Measurements from ENCODE around the gene SPHK1. TPM values are rescaled to one million over a fixed set of nuclear protein-coding genes. Genes with fewer than 3 reads are reported as not detected.
"Not testable (repeated sequence)": the region's sequence is repeated elsewhere in the genome, so short reads cannot be mapped to it uniquely, and the experiment has no call there.

The SPHK1 gene
- total RNA-seq, 1 donor from 2014 or later = 2.0 TPM

- TF ChIP-seq, protein P1, sequence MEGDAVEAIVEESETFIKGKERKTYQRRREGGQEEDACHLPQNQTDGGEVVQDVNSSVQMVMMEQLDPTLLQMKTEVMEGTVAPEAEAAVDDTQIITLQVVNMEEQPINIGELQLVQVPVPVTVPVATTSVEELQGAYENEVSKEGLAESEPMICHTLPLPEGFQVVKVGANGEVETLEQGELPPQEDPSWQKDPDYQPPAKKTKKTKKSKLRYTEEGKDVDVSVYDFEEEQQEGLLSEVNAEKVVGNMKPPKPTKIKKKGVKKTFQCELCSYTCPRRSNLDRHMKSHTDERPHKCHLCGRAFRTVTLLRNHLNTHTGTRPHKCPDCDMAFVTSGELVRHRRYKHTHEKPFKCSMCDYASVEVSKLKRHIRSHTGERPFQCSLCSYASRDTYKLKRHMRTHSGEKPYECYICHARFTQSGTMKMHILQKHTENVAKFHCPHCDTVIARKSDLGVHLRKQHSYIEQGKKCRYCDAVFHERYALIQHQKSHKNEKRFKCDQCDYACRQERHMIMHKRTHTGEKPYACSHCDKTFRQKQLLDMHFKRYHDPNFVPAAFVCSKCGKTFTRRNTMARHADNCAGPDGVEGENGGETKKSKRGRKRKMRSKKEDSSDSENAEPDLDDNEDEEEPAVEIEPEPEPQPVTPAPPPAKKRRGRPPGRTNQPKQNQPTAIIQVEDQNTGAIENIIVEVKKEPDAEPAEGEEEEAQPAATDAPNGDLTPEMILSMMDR (IDR thresholded peaks at IDR 0.05; ENCODE audit: unreplicated experiment) = no peak
- Mint-ChIP-seq H3K4me1 (no peaks in the 10 kb centered on the region), H3K27me3 (ENCODE audit: low read depth) (no peaks in the 10 kb centered on the region), H3K9me3 (no peaks in the 10 kb centered on the region), H3K27ac (no peak overlapping the region), H3K4me3 (no peak overlapping the region), H3K36me3 (peaks cover 35% of the 10 kb centered on the region)
- no peak for DNase-seq (ENCODE audit: low spot score in 2 of 2, unreplicated experiment in 2 of 2)
Measured at GRCh38 chr17:76343106-76343505, 41.3 kb upstream of the SPHK1 start.

DNA sequence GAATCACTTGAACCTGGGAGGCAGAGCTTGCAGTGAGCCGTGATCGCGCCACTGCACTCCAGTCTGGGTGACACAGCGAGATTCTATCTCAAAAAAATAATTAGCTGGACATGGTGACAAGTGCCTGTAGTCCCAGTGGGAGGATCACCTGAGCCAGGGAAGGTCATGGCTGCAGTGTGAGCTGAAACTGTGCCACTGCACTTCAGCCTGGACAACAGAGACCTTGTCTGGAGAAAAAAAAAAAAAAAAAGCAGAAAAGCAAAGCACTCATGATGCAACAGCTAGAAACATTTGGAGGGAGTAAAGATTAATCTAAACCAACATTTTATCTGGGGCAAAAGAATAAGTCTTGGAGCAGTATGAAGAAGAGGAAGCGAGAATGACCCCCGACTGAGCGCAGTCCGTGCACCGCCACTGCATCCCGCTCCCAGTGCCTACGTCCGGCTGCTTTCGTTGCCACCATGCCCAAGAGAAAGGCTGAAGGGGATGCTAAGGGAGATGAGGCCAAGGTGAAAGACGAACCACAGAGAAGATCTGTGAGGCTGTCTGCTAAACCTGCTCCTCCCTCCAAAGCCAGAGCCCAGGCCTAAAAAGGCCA, 38.9 kb upstream of the SPHK1 start:
- Mint-ChIP-seq H3K9me3 (no peaks in the 10 kb centered on the region), H3K27ac (no peak overlapping the region)
- TF ChIP-seq, protein P1 (IDR thresholded peaks at IDR 0.05; ENCODE audit: unreplicated experiment) = no peak

GRCh38 chr17:76346936-76347335, 37.5 kb upstream of the SPHK1 start:
- not testable (repeated sequence) for H3K27me3 Mint-ChIP-seq (ENCODE audit: low read depth); H3K9me3 Mint-ChIP-seq

More for the DNA sequence above, 38.9 kb upstream of the SPHK1 start:
- Mint-ChIP-seq H3K4me3 (no peak overlapping the region), H3K36me3 (peaks cover 32% of the 10 kb centered on the region), H3K27me3 (ENCODE audit: low read depth) (no peaks in the 10 kb centered on the region), H3K4me1 (no peaks in the 10 kb centered on the region)
- no peak for DNase-seq (ENCODE audit: low spot score in 2 of 2, unreplicated experiment in 2 of 2)

GRCh38 chr17:76350463-76350862, 33.9 kb upstream of the SPHK1 start:
- peaks cover 17% of the 10 kb centered on the region for H3K36me3 Mint-ChIP-seq
- TF ChIP-seq, protein P1 (IDR thresholded peaks at IDR 0.05; ENCODE audit: unreplicated experiment) = no peak
- no peak overlapping the region for H3K4me3 Mint-ChIP-seq
- H3K27me3 Mint-ChIP-seq (ENCODE audit: low read depth) = no peaks in the 10 kb centered on the region
- H3K9me3 Mint-ChIP-seq = no peaks in the 10 kb centered on the region
- H3K27ac Mint-ChIP-seq = no peak overlapping the region
- H3K4me1 Mint-ChIP-seq = peaks cover 18% of the 10 kb centered on the region
- no peak for DNase-seq (ENCODE audit: low spot score in 2 of 2, unreplicated experiment in 2 of 2)

More at GRCh38 chr17:76346936-76347335, 37.5 kb upstream of the SPHK1 start:
- not testable (repeated sequence) for DNase-seq (ENCODE audit: low spot score in 2 of 2, unreplicated experiment in 2 of 2); H3K4me3 Mint-ChIP-seq; H3K27ac Mint-ChIP-seq; H3K4me1 Mint-ChIP-seq
- H3K36me3 Mint-ChIP-seq = peaks cover 27% of the 10 kb centered on the region

- Mint-ChIP-seq H3K36me3 (peaks cover 8% of the 10 kb centered on the region), H3K9me3 (no peaks in the 10 kb centered on the region), H3K4me3 (peak overlapping the region; percentile 99), H3K27ac (peak overlapping the region; percentile 83), H3K4me1 (peaks cover 18% of the 10 kb centered on the region), H3K27me3 (ENCODE audit: low read depth) (no peaks in the 10 kb centered on the region)
- TF ChIP-seq, protein P1 (IDR thresholded peaks at IDR 0.05; ENCODE audit: unreplicated experiment) = no peak
- no peak for DNase-seq (ENCODE audit: low spot score in 2 of 2, unreplicated experiment in 2 of 2)
Measured at GRCh38 chr17:76351526-76352071, 32.8 kb upstream of the SPHK1 start.

GRCh38 chr17:76353004-76353598, 31.3 kb upstream of the SPHK1 start:
- no peaks in the 10 kb centered on the region for H3K9me3 Mint-ChIP-seq
- DNase-seq (ENCODE audit: low spot score in 2 of 2, unreplicated experiment in 2 of 2) = no peak

More at GRCh38 chr17:76353004-76353598, 31.3 kb upstream of the SPHK1 start:
- Mint-ChIP-seq H3K4me1 (peaks cover 18% of the 10 kb centered on the region), H3K27me3 (ENCODE audit: low read depth) (peaks cover 1% of the 10 kb centered on the region), H3K36me3 (no peaks in the 10 kb centered on the region), H3K4me3 (peak overlapping the region; percentile 99), H3K27ac (peak overlapping the region; percentile 99)
- TF ChIP-seq, protein P1 (IDR thresholded peaks at IDR 0.05; ENCODE audit: unreplicated experiment) = no peak

Data from mesothelial cell of epicardium (in vitro differentiated cells).